Tibial artery (tissue), 4 donors: Measurements from ENCODE around the gene GAR1.
"Not testable (repeated sequence)": the region's sequence is repeated elsewhere in the genome, so short reads cannot be mapped to it uniquely, and the experiment has no call there.

Experiments
- DNase-seq, 2 donors: peaks; one replicate each; pipeline ENCODE4 v3.0.0-alpha.2; 2019
- H3K27ac ChIP-seq, 2 donors: fragments of 200-600 bp; sonication (generic) in 1 of 2; 1 replicate in 1 of 2; 2 replicates in 1 of 2; pipeline ENCODE4 v1.5.1; 2018 to 2019; ENCODE audit warnings: mild to moderate bottlenecking in 1 of 2
- H3K27me3 ChIP-seq, 2 donors: fragments of 200-600 bp; sonication (generic) in 1 of 2; one replicate each; pipeline versions ENCODE4 v1.5.1 to v1.6.0; 2016 to 2019
- H3K36me3 ChIP-seq, 3 donors: fragments of 200-600 bp; sonication (generic) in 2 of 3; one replicate each; pipeline ENCODE4 v1.5.1; 2016 to 2019; ENCODE audit warnings: mild to moderate bottlenecking in 2 of 3
- H3K4me1 ChIP-seq, 4 donors: fragments of 200-600 bp; sonication (generic) in 2 of 4; 1 replicate in 3 of 4; 2 replicates in 1 of 4; pipeline ENCODE4 v1.5.1; 2016 to 2019
- H3K4me3 ChIP-seq, 2 donors: fragments of 200-600 bp; sonication (generic) in 1 of 2; 1 replicate in 1 of 2; 2 replicates in 1 of 2; pipeline ENCODE4 v1.5.1; 2018 to 2019; ENCODE audit warnings: mild to moderate bottlenecking in 2 of 2
- H3K9me3 ChIP-seq, 3 donors: fragments of 200-600 bp; sonication (generic) in 1 of 3; one replicate each; pipeline ENCODE4 v1.5.1; 2016 to 2019
- CTCF ChIP-seq, 2 experiments: fragments of 200-600 bp in 1 of 2; fragments of 450-650 bp in 1 of 2; IDR thresholded peaks; one replicate each; pipeline ENCODE4 v1.5.1; 2017 to 2019; ENCODE audit warnings: antibody characterized with exemption in 2 of 2, mild to moderate bottlenecking in 1 of 2, moderate library complexity in 1 of 2
- intact Hi-C: fragments of 100-400 bp; cut with DNase I; formaldehyde crosslinking; loops from one replicate; pipeline ENCODE4 v1.15.0; 2023; ENCODE audit warnings: low total_unique reads

GAR1 gene

GRCh38 chr4:109846395-109847098 lies 31.0 kb downstream of the GAR1 start:
- no peak for TF ChIP-seq CTCF (IDR thresholded peaks at IDR 0.05)
- no peaks in the 10 kb centered on the region for H3K9me3 ChIP-seq
- H3K27me3 ChIP-seq, result no peaks in the 10 kb centered on the region
- H3K36me3 ChIP-seq, result peaks cover 0 to 10% (median 0%) of the 10 kb centered on the region in 3 donors
- DNase-seq, result no peak
- no peaks in the 10 kb centered on the region for H3K4me1 ChIP-seq
- no peak overlapping the region for H3K27ac ChIP-seq
- H3K4me3 ChIP-seq, result no peak overlapping the region
- intact Hi-C loops, result no loop called here

- Histone ChIP-seq H3K4me3 (no peak within 1 kb of the TSS), H3K9me3 (no peaks in the 10 kb centered on the region), H3K4me1 (no peaks in the 10 kb centered on the region), H3K27ac (no peak within 1 kb of the TSS), H3K36me3 (peaks cover 0 to 3% (median 0%) of the 10 kb centered on the region in 3 donors), H3K27me3 (no peaks in the 10 kb centered on the region)
- no peak for TF ChIP-seq CTCF (IDR thresholded peaks at IDR 0.05)
- intact Hi-C loops, result no loop called here
- no peak for DNase-seq
Measured at GRCh38 chr4:109847896-109848442, 32.4 kb downstream of the GAR1 start, which contains the start of gene LRIT3. Gene LRIT3, plus strand, starts transcription at chr4:109848107. Its CDS starts 95 bp downstream, at chr4:109848202.

- no peaks in the 10 kb centered on the region for H3K9me3 ChIP-seq
- H3K4me1 ChIP-seq, result no peaks in the 10 kb centered on the region
- no peaks in the 10 kb centered on the region for H3K36me3 ChIP-seq
- no peaks in the 10 kb centered on the region for H3K27me3 ChIP-seq
- intact Hi-C loops, result no loop called here
- TF ChIP-seq CTCF (IDR thresholded peaks at IDR 0.05), result no peak
- H3K4me3 ChIP-seq, result no peak overlapping the region
- no peak for DNase-seq
- H3K27ac ChIP-seq, result no peak overlapping the region
Measured at GRCh38 chr4:109848501-109848900, 32.9 kb downstream of the GAR1 start.

GRCh38 chr4:109850601-109851000 lies 35.0 kb downstream of the GAR1 start:
- H3K27ac ChIP-seq, result no peak overlapping the region
- H3K4me3 ChIP-seq, result no peak overlapping the region
- TF ChIP-seq CTCF (IDR thresholded peaks at IDR 0.05), result no peak
- H3K4me1 ChIP-seq, result no peaks in the 10 kb centered on the region
- H3K27me3 ChIP-seq, result no peaks in the 10 kb centered on the region
- intact Hi-C loops, result no loop called here
- H3K36me3 ChIP-seq, result no peaks in the 10 kb centered on the region
- no peaks in the 10 kb centered on the region for H3K9me3 ChIP-seq
- DNase-seq, result no peak

- H3K27me3 ChIP-seq, DNase-seq, H3K4me1 ChIP-seq, H3K9me3 ChIP-seq, intact Hi-C loops, H3K36me3 ChIP-seq, H3K27ac ChIP-seq, H3K4me3 ChIP-seq: not testable (repeated sequence)
Measured at GRCh38 chr4:109859426-109860300, 44.1 kb downstream of the GAR1 start.

- Histone ChIP-seq H3K27ac (no peak overlapping the region), H3K36me3 (no peaks in the 10 kb centered on the region), H3K27me3 (no peaks in the 10 kb centered on the region), H3K4me1 (no peaks in the 10 kb centered on the region), H3K9me3 (peaks cover 0 to 3% (median 0%) of the 10 kb centered on the region in 3 donors), H3K4me3 (no peak overlapping the region)
- no peak for DNase-seq
- intact Hi-C loops, result no loop called here
- no peak for TF ChIP-seq CTCF (IDR thresholded peaks at IDR 0.05)
Measured at GRCh38 chr4:109861271-109861670, 45.7 kb downstream of the GAR1 start.
